ENCODE results near the gene SLX9. TPM values are rescaled to one million over a fixed set of nuclear protein-coding genes. Genes with fewer than 3 reads are reported as not detected.

Gene SLX9
- polyA plus RNA-seq, 1 donor (not counting 4 experiments of a cell fraction or from before 2014, with no cell fraction given) = 21.8 TPM

- Histone ChIP-seq H2AFZ (ENCODE audit: control insufficient read depth, low read length) (no peak overlapping the region), H3K4me3 (ENCODE audit: control insufficient read depth in 2 of 3, extremely low read depth in 1 of 3, insufficient read depth in 2 of 3, low read depth in 1 of 3, low read length in 3 of 3) (no peak overlapping the region), H3K36me3 (ENCODE audit: control insufficient read depth in 2 of 2, extremely low read depth in 1 of 2, insufficient read depth in 2 of 2, low read length in 2 of 2) (no peaks in the 10 kb centered on the region), H3K9me3 (ENCODE audit: control insufficient read depth, low read depth, low read length) (no peaks in the 10 kb centered on the region), H3K4me1 (ENCODE audit: control insufficient read depth, extremely low read depth, insufficient read depth, low read length) (peaks cover 23% of the 10 kb centered on the region), H3K9me1 (ENCODE audit: control insufficient read depth, extremely low read depth, insufficient read depth, low read length) (no peaks in the 10 kb centered on the region), H3K79me2 (ENCODE audit: control insufficient read depth, insufficient read depth, low read length) (no peaks in the 10 kb centered on the region), H4K20me1 (ENCODE audit: control insufficient read depth, extremely low read depth, insufficient read depth, low read length) (no peaks in the 10 kb centered on the region), H3K27me3 (ENCODE audit: control insufficient read depth, extremely low read depth, insufficient read depth, low read length) (peaks cover 12% of the 10 kb centered on the region), H3K27ac (ENCODE audit: control insufficient read depth, insufficient read depth, low read length) (no peak overlapping the region), H3K9ac (ENCODE audit: control insufficient read depth, extremely low read depth, insufficient read depth, low read length) (no peak overlapping the region), H3K4me2 (ENCODE audit: control insufficient read depth, extremely low read depth, insufficient read depth, low read depth, low read length) (no peak overlapping the region)
- dilution Hi-C loops (cut with MboI; ENCODE audit: extremely low pct_ligation_motif_present, low sequenced_read_pairs) = no loop called here
- FAIRE-seq = no peak
- no peak for DNase-seq (ENCODE audit: low read depth, low spot score)
- TF ChIP-seq EZH2 (IDR thresholded peaks at IDR 0.05; ENCODE audit: low read length) (no peak), CTCF (optimal IDR thresholded peaks at IDR 0.05 in 1 of 3, IDR thresholded peaks at IDR 0.05 in 1 of 3, conservative IDR thresholded peaks at IDR 0.05 in 1 of 3; ENCODE audit: extremely low read depth in 1 of 3, insufficient read depth in 2 of 3, low read length in 3 of 3) (no peak)
Measured at GRCh38 chr21:44918107-44918470, 21.7 kb upstream of the SLX9 start.

GRCh38 chr21:44918581-44919033 is 21.2 kb upstream of the SLX9 start:
- Histone ChIP-seq H3K4me2 (ENCODE audit: control insufficient read depth, extremely low read depth, insufficient read depth, low read depth, low read length) (no peak overlapping the region), H2AFZ (ENCODE audit: control insufficient read depth, low read length) (no peak overlapping the region), H4K20me1 (ENCODE audit: control insufficient read depth, extremely low read depth, insufficient read depth, low read length) (no peaks in the 10 kb centered on the region), H3K9me3 (ENCODE audit: control insufficient read depth, low read depth, low read length) (no peaks in the 10 kb centered on the region), H3K27me3 (ENCODE audit: control insufficient read depth, extremely low read depth, insufficient read depth, low read length) (peaks cover 12% of the 10 kb centered on the region), H3K9me1 (ENCODE audit: control insufficient read depth, extremely low read depth, insufficient read depth, low read length) (no peaks in the 10 kb centered on the region), H3K27ac (ENCODE audit: control insufficient read depth, insufficient read depth, low read length) (no peak overlapping the region), H3K4me1 (ENCODE audit: control insufficient read depth, extremely low read depth, insufficient read depth, low read length) (peaks cover 23% of the 10 kb centered on the region), H3K36me3 (ENCODE audit: control insufficient read depth in 2 of 2, extremely low read depth in 1 of 2, insufficient read depth in 2 of 2, low read length in 2 of 2) (no peaks in the 10 kb centered on the region), H3K4me3 (ENCODE audit: control insufficient read depth in 2 of 3, extremely low read depth in 1 of 3, insufficient read depth in 2 of 3, low read depth in 1 of 3, low read length in 3 of 3) (no peak overlapping the region), H3K79me2 (ENCODE audit: control insufficient read depth, insufficient read depth, low read length) (no peaks in the 10 kb centered on the region), H3K9ac (ENCODE audit: control insufficient read depth, extremely low read depth, insufficient read depth, low read length) (no peak overlapping the region)
- dilution Hi-C loops (cut with MboI; ENCODE audit: extremely low pct_ligation_motif_present, low sequenced_read_pairs) = no loop called here
- no peak for DNase-seq (ENCODE audit: low read depth, low spot score)
- no peak for FAIRE-seq
- TF ChIP-seq EZH2 (IDR thresholded peaks at IDR 0.05; ENCODE audit: low read length) (no peak), CTCF (optimal IDR thresholded peaks at IDR 0.05 in 1 of 3, IDR thresholded peaks at IDR 0.05 in 1 of 3, conservative IDR thresholded peaks at IDR 0.05 in 1 of 3; ENCODE audit: extremely low read depth in 1 of 3, insufficient read depth in 2 of 3, low read length in 3 of 3) (no peak)

Measured in keratinocyte (primary cell).